ENCODE data around the gene UBASH3B. TPM values are rescaled to one million over a fixed set of nuclear protein-coding genes. Genes with fewer than 3 reads are reported as not detected.

UBASH3B gene
- total and polyA plus RNA-seq, 2 of the 13 experiments (the other 11 are each of a cell fraction or from before 2014, with no cell fraction given), result 4.4 to 7.6 TPM

DNA sequence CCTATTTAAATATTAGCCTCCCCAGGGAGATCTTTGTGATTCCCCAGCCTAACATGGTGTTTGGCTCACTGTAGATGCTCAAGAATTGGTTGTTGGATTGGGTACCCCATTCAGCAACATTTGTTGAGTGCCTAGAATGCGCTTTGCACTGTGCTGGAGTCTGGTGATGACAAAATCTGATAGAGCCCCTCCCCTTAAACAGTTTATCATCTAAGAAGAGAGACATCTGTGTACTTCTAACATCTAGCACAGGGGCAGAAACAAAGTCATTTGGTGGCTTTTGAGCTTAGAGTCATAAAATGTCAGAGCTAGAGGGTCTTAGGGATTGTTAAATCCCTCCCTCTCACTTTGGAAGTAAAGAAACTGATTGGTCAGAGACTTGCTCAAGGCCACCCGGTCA lies 73.0 kb downstream of the UBASH3B start (continued):
- TF ChIP-seq, protein P1, sequence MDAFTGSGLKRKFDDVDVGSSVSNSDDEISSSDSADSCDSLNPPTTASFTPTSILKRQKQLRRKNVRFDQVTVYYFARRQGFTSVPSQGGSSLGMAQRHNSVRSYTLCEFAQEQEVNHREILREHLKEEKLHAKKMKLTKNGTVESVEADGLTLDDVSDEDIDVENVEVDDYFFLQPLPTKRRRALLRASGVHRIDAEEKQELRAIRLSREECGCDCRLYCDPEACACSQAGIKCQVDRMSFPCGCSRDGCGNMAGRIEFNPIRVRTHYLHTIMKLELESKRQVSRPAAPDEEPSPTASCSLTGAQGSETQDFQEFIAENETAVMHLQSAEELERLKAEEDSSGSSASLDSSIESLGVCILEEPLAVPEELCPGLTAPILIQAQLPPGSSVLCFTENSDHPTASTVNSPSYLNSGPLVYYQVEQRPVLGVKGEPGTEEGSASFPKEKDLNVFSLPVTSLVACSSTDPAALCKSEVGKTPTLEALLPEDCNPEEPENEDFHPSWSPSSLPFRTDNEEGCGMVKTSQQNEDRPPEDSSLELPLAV (CRISPR knock-in tag; conservative IDR thresholded peaks at IDR 0.05; ENCODE audit: low read depth), result no peak
- TF ChIP-seq ARNTL (CRISPR knock-in tag; IDR thresholded peaks at IDR 0.05) (no peak), ELF1 (CRISPR knock-in tag; IDR thresholded peaks at IDR 0.05) (no peak)
- TF ChIP-seq, protein P2, sequence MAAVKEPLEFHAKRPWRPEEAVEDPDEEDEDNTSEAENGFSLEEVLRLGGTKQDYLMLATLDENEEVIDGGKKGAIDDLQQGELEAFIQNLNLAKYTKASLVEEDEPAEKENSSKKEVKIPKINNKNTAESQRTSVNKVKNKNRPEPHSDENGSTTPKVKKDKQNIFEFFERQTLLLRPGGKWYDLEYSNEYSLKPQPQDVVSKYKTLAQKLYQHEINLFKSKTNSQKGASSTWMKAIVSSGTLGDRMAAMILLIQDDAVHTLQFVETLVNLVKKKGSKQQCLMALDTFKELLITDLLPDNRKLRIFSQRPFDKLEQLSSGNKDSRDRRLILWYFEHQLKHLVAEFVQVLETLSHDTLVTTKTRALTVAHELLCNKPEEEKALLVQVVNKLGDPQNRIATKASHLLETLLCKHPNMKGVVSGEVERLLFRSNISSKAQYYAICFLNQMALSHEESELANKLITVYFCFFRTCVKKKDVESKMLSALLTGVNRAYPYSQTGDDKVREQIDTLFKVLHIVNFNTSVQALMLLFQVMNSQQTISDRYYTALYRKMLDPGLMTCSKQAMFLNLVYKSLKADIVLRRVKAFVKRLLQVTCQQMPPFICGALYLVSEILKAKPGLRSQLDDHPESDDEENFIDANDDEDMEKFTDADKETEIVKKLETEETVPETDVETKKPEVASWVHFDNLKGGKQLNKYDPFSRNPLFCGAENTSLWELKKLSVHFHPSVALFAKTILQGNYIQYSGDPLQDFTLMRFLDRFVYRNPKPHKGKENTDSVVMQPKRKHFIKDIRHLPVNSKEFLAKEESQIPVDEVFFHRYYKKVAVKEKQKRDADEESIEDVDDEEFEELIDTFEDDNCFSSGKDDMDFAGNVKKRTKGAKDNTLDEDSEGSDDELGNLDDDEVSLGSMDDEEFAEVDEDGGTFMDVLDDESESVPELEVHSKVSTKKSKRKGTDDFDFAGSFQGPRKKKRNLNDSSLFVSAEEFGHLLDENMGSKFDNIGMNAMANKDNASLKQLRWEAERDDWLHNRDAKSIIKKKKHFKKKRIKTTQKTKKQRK (IDR thresholded peaks at IDR 0.05; ENCODE audit: low read length), result no peak

- ChIA-PET CTCF (ENCODE audit: low intra/inter-chr PET ratio, low total read pairs) (no interaction called here), POLR2A (no interaction called here)
- H2AFZ ChIP-seq (ENCODE audit: low read length), result no peak overlapping the region
- H3K27me3 ChIP-seq (ENCODE audit: control insufficient read depth in 1 of 2, insufficient read depth in 2 of 2, low read length in 2 of 2), result no peaks in the 10 kb centered on the region
- no peaks in the 10 kb centered on the region for H3K79me2 ChIP-seq (ENCODE audit: insufficient read depth, low read length)
- H3K4me2 ChIP-seq (ENCODE audit: low read depth, low read length), result no peak overlapping the region
- H3K4me1 ChIP-seq (ENCODE audit: insufficient read depth, low read length), result peaks cover 23% of the 10 kb centered on the region
- DNase-seq (ENCODE audit: low spot score), result no peak
- H3K9ac ChIP-seq (ENCODE audit: insufficient read depth, low read depth, low read length), result no peak overlapping the region
- H4K20me1 ChIP-seq (ENCODE audit: insufficient read depth, low read length), result no peaks in the 10 kb centered on the region
- BruUV-seq (replicated peaks), result no TSS peak
- 89% methylated on average over 4 of the region's 4 CpGs for WGBS (ENCODE audit: low lambda C conversion rate)
- intact Hi-C loops (cut with micrococcal nuclease; ENCODE audit: unreplicated experiment) (no loop called here), in situ Hi-C loops (cut with HindIII; ENCODE audit: extremely low pct_ligation_motif_present, low pct_unique_long_range_greater_than_20kb) (no loop called here)
- no peak for FAIRE-seq
- no peaks in the 10 kb centered on the region for H3K9me3 ChIP-seq (ENCODE audit: low read length)
- no peak for ATAC-seq
- H3K4me3 ChIP-seq (replicated peaks in 1 of 3; ENCODE audit: insufficient read depth in 1 of 3, low read depth in 2 of 3, low read length in 3 of 3), result no peak overlapping the region
- no peak overlapping the region for H3K27ac ChIP-seq (ENCODE audit: extremely low read length, insufficient read depth, low read length)
- no peaks in the 10 kb centered on the region for H3K36me3 ChIP-seq (replicated peaks in 1 of 2; ENCODE audit: control insufficient read depth in 1 of 2, insufficient read depth in 2 of 2, low read length in 2 of 2)
- TF ChIP-seq ELK4 (CRISPR knock-in tag; IDR thresholded peaks at IDR 0.05; ENCODE audit: borderline replicate concordance) (no peak), ZNF775 (CRISPR knock-in tag; IDR thresholded peaks at IDR 0.05; ENCODE audit: borderline replicate concordance) (no peak), ZNF343 (CRISPR knock-in tag; IDR thresholded peaks at IDR 0.05) (no peak), CENPT (CRISPR knock-in tag; IDR thresholded peaks at IDR 0.05; ENCODE audit: low read depth) (no peak), GFI1 (CRISPR knock-in tag; IDR thresholded peaks at IDR 0.05; ENCODE audit: borderline replicate concordance) (no peak), MAFF (IDR thresholded peaks at IDR 0.05; ENCODE audit: low read depth, low read length) (no peak), ZNF777 (CRISPR knock-in tag; IDR thresholded peaks at IDR 0.05) (no peak), KAT8 (CRISPR knock-in tag; IDR thresholded peaks at IDR 0.05) (no peak), ZNF670 (CRISPR knock-in tag; IDR thresholded peaks at IDR 0.05; ENCODE audit: borderline replicate concordance) (no peak), AHR (CRISPR knock-in tag; IDR thresholded peaks at IDR 0.05) (no peak), DMAP1 (CRISPR knock-in tag; IDR thresholded peaks at IDR 0.05) (no peak), THAP11 (CRISPR knock-in tag; IDR thresholded peaks at IDR 0.05) (no peak)
- TF ChIP-seq, protein P3, sequence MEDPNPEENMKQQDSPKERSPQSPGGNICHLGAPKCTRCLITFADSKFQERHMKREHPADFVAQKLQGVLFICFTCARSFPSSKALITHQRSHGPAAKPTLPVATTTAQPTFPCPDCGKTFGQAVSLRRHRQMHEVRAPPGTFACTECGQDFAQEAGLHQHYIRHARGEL (CRISPR knock-in tag; IDR thresholded peaks at IDR 0.05), result no peak
- TF ChIP-seq, protein P4, sequence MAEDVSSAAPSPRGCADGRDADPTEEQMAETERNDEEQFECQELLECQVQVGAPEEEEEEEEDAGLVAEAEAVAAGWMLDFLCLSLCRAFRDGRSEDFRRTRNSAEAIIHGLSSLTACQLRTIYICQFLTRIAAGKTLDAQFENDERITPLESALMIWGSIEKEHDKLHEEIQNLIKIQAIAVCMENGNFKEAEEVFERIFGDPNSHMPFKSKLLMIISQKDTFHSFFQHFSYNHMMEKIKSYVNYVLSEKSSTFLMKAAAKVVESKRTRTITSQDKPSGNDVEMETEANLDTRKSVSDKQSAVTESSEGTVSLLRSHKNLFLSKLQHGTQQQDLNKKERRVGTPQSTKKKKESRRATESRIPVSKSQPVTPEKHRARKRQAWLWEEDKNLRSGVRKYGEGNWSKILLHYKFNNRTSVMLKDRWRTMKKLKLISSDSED (CRISPR knock-in tag; IDR thresholded peaks at IDR 0.05), result no peak
Measured at GRCh38 chr11:122729139-122729538, 73.6 kb downstream of the UBASH3B start.

All from HepG2 (cell line).